NCI-H446 treated with DMSO at 0.1 percent for 48 hours (cell line): Measurements from ENCODE around the gene MFSD12.
"Not testable (repeated sequence)": the region's sequence is repeated elsewhere in the genome, so short reads cannot be mapped to it uniquely, and the experiment has no call there.

Experiments
- DNase-seq: peaks from one replicate; lab custom pipeline; 2025; lab: John Stamatoyannopoulos, UW

The MFSD12 gene

DNA sequence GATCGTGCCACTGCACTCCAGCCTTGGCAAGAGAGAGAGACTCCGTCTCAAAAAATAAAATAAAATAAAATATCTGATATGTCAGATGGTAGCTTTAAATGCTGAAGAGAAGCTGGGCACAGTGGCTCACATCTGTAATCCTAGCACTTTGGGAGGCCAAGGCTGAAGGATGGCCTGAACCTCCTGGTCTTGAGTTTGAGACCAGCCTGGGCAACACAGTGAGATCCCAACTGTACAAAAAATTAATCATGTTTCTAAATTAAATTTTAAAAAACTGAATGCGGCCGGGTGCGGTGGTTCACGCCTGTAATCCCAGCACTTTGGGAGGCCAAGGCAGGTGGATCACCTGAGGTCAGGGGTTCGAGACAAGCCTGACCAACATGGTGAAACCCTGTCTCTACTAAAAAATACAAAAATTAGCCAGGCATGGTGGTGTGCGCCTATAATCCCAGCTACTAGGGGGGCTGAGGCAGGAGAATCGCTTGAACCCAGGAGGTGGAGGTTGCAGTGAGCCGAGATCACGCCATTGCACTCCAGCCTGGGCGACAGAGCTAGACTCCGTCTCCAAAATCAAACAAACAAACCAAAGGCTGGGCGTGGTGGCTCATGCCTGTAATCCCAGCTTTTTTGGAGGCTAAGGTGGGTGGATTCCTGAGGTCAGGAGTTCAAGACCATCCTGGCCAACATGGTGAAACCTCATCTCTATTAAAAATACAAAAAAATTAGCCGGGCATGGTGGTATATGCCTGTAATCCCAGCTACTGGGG is 26.8 kb upstream of the MFSD12 start:
- not testable (repeated sequence) for DNase-seq

DNA sequence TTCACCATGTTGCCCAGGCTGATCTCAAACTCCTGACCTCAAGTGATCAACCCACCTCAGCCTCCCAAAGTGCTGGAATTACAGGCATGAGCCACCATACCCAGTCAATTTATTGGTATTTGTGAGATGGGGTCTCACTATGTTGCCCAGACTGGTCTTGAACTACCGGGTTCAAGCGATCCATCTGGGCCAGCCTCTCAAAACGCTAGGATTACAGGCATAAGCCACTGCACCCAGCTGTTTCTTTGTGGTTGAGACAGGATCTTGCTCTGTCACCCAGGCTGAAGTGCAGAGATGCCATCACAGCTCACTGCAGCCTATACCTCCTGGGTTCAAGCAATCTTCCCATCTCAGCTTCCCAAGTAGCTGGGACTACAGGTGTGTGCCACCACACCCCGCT is 24.4 kb upstream of the MFSD12 start:
- not testable (repeated sequence) for DNase-seq

DNA sequence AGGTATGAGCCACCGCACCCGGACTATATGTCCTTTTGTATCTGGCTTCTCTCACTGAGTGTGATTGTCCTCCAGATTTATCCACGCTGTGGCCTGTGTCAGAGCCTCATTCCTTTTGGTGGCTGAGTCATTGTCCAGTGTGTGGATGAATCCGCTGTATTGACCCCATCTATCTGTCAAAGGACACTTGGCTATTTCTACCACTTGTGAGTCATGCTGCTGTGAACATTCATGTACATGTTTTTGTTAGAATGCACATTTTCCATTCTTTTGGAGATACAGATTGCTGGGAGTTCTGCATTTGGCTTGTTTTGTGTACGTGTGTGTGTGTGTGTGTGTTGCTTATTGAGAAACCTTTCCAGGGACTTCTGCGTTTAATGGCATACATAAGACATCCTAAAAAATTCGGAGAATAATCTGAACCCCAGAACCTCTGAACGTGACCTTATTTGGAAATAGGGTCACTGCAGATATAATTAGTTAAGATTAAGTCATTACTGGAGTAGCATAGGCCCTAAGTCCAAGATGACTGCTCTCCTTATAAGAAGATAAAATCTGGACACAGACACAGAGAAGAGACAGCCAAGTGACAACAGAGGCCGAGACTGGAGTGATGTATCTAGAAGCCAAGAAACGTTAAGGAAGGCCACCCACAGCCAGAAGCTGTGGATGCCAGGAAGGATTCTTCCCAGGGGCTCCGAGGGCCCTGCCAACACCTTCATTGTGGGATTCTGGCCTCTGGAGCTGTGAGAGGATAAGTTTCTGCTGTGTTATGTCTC is 23.0 kb upstream of the MFSD12 start:
- no peak for DNase-seq

DNA sequence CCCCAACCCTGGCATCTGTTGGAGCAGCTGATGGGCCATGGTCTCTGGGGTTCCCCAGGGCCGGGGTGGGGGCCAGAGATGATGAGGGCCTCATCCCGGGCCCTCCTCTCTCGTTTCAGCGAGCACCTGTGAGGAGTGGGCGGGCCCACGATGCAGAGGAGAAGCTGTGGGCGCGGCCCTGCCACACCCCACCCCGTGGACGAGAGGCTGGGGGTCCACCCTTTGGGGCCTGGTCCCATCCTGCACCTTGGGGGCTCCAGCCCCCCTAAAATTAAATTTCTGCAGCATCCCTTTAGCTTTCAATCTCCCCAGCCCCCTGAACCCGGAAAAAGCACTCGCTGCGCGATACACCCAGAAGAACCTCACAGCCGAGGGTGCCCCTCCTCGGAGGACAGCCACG is 21.0 kb upstream of the MFSD12 start:
- DNase-seq, result no peak

DNA sequence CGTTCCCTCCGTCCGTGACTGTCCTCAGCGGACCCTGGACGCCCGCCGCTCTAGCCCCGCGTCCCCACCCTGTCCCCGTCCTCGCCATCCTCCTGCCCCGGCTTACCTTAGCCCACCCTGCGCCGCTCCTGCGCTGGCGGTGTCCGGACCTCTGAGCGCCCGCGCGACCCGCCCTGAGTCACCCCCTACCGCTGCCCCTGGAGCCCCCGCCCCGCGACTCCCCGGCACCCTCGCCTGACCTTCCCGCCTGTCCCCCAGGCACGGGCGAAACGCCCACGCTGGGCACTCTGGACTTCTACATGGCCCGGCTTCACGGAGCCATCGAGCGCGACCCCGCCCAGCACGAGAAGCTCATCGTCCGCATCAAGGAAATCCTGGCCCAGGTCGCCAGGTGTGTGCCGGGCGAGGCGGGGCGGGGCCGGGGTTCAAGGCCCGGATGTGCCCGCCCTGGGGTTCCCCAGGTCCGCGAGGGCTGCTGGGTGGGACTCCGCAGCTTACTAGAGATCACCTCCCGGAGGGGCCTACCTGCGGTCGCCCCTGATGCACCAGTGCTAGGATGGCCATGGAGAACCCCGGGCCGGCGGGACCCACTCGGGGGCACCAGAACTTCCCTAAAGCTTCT is 20.4 kb upstream of the MFSD12 start:
- no peak for DNase-seq

DNA sequence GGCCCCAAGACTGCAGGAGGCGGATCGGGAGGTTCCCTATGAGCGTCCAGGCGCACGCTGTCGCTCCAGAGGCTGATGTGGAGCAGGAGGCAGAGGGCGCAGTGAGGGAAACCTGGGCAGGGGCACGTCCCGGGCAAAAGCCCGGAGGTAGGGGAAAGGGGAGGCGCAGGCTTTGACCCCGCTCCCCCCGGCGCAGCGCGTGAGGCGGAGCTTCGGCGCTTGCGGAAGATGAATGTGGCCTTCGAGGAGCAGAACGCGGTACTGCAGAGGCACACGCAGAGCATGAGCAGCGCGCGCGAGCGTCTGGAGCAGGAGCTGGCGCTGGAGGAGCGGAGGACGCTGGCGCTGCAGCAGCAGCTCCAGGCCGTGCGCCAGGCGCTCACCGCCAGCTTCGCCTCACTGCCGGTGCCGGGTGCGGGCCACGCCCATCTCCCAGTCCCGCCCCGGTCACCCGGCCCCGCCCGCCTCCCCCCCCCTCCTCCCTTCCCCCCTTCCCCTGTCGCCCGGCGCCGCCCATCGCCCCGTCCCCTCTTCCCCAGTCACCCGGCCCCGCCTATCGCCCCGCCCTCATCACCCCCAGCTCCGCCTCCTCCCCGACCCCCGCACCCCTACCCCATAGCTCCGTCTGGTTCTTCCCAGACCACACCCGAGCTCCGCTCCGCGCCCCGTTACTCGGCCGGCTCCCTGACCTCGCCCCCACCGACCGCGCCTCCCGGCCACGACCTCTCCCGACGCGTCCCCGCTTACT is 19.5 kb upstream of the MFSD12 start:
- DNase-seq, result no peak

DNA sequence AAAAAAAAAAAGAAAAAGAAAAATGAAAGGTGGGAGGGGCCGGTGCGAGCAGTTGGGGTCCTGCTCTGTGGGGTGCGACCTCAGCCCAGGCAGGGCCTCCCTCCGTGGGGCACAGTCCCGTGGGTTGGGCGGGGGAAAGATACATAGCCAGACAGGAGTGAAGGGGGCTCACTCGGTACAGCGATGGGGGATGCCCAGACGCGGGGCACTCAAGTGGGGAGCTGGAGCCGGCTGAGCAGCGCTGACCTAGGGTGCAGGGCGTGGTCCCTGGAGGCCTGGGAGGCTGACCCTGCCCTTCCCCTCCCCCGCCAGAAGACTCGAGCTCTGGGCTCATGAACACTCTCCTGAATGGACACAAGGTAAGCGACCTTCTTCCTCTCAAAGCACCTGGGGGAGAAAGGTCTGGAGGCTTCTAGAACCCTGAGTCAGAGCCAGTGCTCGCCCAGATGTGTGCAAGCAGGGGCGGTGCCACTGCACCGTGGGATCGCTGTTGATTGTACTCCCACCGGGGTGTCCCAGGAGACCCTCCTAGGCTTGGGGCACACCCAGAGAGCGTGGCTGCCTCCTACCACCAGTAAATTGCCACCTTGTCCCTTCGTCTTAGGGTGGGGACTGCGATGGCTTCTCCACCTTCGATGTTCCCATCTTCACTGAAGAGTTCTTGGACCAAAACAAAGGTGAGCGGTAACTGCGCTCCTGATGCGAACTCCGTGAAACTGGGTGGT is 18.7 kb upstream of the MFSD12 start:
- DNase-seq, result no peak

DNA sequence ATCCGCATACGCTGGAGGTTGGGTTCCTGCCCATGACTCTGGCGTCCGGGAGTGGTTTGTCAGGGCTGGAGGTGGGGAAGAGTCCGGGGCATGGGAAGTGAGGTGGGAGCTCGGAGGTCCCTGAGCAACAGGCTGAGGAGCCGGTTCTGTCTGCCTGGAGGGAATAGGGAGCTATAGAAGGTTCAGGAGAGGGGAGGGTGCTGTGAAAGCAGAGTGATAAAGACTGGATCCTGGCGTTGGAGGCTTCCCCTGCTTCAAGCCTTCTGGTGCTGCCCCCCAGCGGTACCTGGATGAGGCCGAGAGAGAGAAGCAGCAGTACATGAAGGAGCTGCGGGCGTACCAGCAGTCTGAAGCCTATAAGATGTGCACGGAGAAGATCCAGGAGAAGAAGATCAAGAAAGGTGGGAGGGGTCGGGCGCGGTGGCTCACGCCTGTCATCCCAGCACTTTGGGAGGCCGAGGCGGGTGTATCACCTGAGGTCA is 17.9 kb upstream of the MFSD12 start:
- no peak for DNase-seq

DNA sequence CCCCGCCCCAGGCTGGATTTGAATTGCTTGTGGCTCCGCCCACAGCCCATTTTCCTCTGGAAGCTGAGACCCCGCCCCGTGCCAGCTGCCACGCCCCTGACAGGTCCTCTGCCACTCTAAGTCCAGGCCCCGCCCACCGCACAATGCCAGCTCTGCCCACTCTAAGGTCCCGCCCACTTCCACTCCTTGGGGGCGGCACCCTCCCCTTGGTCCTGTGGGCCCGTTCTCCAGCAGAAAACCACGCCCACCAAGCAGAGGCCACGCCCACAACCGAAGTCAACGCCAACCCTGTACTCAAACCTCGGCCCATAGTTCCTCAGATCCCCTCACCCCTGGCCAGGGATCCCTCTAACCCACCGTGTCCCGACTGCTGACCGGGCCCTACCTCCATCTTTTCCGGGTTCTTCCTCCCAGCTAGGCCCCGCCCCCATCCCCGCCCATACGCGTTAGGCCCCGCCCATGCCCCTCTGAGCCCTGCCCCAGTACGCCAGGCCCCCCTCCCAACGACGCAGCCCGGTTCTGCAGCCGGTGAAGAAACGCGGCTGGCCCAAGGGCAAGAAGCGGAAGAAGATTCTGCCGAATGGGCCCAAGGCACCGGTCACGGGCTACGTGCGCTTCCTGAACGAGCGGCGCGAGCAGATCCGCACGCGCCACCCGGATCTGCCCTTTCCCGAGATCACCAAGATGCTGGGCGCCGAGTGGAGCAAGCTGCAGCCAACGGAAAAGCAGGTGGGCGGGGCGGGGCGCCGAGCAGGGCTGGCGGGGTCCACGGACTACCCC is 16.7 kb upstream of the MFSD12 start:
- peak; percentile 86 for DNase-seq

DNA sequence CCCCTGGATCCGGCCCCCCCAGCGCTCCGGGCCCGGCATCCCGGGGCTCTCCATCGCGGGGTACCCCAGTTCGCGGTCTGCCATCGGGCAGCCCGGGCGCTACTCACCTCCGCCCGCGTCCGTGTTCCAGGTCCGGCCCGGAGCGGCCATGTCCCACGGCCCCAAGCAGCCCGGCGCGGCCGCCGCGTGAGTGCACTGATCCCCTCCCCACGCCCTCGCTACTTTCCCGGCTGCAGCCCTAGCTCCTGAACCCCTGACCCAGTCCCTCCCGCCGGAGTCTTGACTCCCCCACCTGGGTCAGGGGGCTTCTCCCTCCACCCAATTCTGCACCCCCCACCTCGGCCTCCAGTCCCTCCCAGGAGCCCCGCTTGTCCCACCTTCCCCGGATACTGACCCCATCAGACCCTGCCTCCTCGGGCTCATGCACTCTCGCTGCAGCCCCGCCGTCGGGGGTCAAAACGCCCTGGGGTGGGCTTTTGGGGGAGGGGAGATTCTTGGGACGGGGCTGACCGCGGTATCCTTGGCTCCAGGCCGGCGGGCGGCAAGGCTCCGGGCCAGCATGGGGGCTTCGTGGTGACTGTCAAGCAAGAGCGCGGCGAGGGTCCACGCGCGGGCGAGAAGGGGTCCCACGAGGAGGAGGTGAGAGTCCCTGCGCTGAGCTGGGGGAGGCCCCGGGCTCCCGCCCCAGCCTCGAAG is 15.9 kb upstream of the MFSD12 start:
- DNase-seq, result no peak

DNA sequence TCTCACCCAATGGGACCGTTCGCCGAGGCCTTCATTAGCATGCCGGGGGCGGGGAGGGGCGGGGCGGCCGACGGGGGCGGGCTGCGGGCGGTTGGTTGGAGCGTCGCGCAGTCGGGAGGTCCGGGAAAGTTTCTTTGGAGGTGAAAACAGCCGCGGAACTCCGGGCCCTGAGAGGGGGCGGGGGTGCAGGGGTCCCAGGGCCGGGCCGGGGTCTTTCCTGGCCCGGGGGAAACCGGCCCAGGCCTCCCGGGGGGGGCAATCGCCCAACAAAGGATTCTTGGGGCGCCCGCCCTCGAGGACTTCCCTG is 15.4 kb upstream of the MFSD12 start, which contains the start of gene HMG20B:
HMG20B (plus strand) TSS at position 90 of the 307 bp plus-strand sequence. CDS start 366 bp downstream, outside the sequence.
- no peak for DNase-seq

DNA sequence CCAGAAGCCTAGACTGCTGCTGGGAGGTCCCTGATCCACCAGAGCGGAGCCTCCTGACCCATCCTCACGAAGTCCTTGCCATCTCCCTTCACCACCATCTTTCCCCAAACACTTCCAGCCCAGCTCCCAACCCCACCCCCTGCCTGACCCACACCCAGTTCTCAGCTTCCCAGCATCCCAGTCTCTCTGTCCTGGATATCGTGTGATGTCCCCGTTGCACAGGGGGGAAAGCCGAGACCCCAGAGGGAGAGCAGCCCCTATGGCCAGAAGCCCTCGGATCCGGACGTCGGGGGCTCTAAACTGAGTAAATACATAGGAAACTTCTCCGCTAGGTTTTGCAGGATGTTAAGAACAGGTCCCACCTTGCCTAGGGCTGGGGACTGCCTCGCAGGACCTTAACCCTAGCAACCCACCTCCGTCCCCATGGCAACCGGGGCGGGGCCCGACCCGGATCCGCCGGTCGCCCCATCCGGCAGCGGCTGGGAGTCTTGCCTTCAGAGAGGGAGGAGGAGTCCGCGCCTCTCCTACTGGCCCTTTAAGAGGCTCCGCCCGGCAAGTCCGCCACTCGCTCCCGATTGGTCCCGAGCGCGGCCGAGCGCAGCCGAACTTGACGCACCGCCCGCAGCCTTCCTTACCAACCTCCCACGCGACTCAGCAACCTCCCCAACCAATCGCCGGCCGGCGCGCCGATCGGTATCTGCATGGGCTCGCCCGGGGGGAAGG is 14.9 kb upstream of the MFSD12 start:
- peak; percentile 99 for DNase-seq

DNA sequence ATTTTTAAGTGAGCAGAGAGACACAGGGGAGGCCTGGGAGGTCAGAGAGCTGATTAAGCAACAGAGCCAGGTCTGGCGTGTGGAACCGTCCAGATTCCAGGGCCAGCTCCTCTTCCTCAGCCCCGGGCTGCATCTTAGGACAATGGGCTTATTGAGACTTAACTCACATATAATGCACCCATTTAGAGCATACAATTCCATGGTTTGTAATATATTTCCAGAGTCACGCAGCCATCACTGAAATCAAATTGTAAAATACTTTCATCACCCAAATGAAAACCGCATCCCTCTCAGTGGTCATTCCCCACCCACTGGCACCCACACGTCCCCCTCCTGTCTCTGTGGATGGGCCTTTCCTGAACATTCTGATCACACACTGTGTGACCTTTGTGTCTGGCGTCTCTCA is 13.2 kb upstream of the MFSD12 start:
- no peak for DNase-seq

DNA sequence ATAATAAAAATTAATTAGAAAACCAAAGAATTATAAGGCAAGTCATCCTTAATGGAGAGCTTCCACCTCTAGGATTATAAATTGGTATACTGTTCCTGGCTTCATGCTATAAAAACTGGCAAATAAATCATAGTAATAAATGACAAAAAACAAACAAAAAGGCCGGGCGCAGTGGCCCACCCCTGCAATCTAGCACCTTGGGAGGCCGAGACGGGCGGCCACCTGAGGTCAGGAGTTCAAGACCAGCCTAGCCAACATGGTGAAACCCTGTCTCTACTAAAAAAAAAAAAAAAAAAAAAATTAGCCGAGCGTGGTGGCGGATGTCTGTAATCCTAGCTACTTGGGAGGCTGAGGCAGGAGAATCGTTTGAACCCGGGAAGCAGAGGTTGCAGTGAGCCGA is 12.7 kb upstream of the MFSD12 start:
- not testable (repeated sequence) for DNase-seq

DNA sequence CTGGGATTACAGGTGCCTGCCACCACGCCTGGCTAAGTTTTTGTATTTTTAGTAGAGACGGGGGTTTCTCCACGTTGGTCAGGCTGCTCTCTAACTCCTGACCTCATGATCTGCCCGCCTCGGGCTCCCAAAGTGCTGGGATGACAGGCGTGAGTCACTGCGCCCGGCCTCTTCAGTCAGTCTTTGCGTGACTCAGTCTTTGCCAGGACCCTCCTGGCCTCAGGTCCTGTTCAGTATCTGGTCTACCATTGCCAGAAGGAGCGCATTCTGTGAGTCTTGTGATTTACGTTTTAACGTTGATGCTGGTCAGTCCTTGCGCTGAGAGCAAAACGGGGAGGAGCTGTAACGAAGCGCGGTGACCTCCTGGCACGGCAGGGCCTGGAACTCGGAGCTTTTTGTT is 7.8 kb upstream of the MFSD12 start:
- no peak for DNase-seq

DNA sequence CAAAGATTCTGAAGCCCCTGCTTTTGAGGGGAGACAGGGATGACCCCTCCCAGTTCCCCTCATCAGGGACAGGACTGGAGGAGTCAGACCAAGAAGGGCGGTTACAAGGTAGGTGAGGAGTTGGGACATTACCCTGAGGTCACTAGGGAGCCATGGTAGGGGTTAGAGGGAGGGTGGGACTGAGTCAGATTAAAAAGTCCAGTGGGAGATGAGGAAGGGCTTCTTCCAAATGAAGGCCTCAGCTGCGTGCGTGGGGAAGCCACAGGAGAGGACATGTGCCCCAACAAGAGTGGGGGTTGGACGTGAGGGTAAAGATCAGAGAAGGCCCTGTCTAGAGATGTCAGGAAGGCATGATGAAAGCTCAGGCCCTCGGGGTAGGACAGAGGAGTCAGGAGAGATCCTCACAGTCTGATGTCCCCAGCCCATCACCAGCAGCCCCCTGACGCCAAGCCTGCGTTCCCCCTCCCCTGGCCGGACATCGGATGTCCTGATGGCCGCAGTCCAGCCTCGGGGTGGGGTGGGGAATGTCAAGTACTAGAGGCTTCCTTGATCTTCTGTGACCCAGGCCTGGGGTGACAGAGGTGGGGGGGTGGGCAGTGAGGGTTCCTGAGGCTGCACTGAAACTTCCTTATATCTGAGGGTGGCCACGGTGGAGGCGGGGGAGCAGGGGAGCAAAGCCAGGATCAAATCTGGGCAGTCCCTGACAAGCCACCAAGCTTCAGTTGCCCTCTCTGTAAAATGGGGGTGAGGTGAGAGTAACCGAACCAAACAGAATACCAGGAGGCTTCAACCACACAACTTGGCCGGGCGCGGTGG is 6.5 kb upstream of the MFSD12 start:
- no peak for DNase-seq

DNA sequence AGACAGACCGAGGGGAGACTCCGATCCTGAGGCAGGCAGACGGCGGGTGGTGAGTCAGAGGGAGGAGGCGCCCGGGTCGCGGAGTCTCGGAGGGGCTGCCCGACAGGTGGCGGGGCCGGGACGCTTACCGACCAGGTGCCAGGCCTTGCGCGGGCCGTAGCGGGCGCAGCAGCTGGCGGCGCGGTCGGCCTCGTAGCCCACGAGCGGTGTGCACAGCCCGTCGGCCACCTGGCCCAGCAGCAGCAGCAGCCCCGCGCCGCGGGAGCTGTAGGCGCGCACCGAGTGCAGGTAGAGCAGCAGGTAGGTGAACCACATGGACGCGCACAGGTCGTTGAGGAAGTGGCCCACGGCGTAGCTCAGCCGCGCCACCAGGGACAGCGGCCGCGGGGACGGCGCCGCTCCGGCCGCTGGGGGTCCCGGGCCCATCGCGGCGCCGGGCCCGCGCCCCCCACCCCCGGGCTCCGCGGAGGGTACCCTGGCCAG is 367 bp downstream of the MFSD12 start:
- DNase-seq, result no peak

DNA sequence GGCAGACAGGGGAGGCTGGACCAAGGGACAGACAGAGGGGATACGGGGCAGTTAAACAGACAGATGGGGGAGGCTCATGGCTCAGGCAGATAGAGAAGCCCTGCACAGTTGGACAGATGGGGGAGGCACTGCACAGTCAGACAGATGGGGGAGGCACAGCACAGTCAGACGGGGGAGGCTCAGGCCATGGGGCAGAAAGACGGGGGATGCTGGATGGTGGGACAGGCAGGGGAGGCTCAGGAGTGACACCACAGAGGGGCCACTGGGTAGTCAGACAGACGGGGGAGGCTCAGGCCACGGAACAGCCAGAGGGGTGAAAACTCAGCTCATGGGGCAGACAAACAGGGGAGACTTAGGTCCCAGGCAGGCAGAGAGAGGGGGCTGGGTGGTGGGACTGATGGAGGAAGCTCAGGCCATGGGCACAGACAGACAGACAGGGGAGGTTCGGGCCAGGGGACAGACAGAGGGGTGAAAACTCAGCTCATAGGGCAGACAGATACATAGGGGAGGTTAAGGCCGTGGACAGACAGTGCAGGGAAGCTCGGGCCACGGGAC is 886 bp downstream of the MFSD12 start:
- DNase-seq, result no peak
